ENCODE results near the gene ZCCHC3. TPM values are rescaled to one million over a fixed set of nuclear protein-coding genes. Genes with fewer than 3 reads are reported as not detected.

Gene ZCCHC3
- total RNA-seq, 2 donors from 2014 or later, result 16.0 to 16.6 TPM

DNA sequence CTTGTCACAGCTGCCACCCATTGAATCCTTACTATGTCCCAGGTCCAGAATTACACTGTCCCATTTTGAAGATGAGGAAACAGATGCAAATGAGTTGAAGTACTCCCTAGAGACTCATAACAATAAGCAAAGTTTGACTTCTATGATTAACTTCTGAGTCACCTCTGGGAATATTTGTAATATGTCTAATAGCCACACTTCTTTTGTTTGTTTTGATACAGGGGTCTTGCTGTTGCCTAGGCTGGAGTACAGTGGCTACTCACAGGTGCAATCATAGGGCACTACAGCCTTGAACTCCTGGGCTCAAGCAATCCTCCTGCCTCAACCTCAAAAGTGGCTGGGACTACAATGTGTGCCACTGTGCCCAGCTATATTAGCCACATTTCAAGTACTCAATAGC is 16.6 kb downstream of the ZCCHC3 start:
- Mint-ChIP-seq H3K27me3 (no peaks in the 10 kb centered on the region), H3K36me3 (ENCODE audit: low read depth) (no peaks in the 10 kb centered on the region), H3K9me3 (no peaks in the 10 kb centered on the region), H3K4me3 (no peak overlapping the region), H3K27ac (no peak overlapping the region), H3K4me1 (no peaks in the 10 kb centered on the region)
- no peak for ATAC-seq (replicated peaks)

- H3K9me3 Mint-ChIP-seq, result no peaks in the 10 kb centered on the region
- H3K27me3 Mint-ChIP-seq, result no peaks in the 10 kb centered on the region
- no peak overlapping the region for H3K27ac Mint-ChIP-seq
- H3K36me3 Mint-ChIP-seq (ENCODE audit: low read depth), result no peaks in the 10 kb centered on the region
- H3K4me3 Mint-ChIP-seq, result no peak overlapping the region
- no peak for ATAC-seq (replicated peaks)
- no peaks in the 10 kb centered on the region for H3K4me1 Mint-ChIP-seq
Observed at GRCh38 chr20:316316-317068, 19.1 kb downstream of the ZCCHC3 start.

DNA sequence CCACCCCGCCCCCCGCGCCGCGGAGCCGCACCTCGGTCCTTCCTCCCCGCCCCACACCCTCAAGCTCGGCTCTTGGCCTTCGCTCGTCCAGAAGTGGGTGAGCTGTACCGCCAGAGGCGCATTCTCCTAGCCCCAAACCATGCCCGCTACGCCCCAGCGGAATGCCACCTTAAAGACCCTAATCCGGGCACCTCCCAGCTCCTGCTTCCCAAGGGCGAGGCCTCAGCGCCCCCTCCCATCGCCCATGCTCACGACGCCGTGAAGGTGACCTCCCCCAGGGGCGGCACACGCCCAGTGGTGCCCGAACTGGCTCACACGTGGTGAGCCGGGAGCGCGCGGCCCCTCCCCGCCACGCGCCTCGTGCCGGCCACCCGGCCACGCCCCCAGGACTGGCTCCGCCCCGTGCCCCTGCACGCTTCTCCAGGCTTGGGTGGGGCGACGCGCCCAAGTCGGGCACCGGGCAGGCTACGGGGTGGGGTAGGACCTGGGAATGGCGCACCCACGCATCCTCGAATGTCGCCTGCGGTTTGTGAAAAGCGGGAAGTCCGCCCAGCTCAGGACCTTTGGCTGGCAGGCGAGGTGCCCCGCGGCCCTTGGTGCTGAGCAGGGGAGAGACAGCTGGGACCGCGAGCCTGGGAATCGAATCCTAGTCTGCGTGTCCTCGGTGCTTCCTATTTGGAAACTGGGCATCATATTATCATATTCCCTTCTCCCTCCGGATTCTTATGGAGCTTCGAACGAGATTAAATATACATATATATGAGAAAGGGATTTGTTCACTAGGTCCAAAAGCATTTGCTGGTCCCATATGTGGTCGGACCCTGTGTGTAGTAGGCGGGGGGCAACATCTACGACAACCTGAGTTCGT is 27.0 kb downstream of the ZCCHC3 start:
- no peaks in the 10 kb centered on the region for H3K36me3 Mint-ChIP-seq (ENCODE audit: low read depth)
- no peaks in the 10 kb centered on the region for H3K27me3 Mint-ChIP-seq
- peaks cover 5% of the 10 kb centered on the region for H3K4me1 Mint-ChIP-seq
- peak overlapping the region; percentile 87 for H3K4me3 Mint-ChIP-seq
- peak; percentile 63 for ATAC-seq (replicated peaks)
- no peaks in the 10 kb centered on the region for H3K9me3 Mint-ChIP-seq
- H3K27ac Mint-ChIP-seq, result peak overlapping the region; percentile 82

DNA sequence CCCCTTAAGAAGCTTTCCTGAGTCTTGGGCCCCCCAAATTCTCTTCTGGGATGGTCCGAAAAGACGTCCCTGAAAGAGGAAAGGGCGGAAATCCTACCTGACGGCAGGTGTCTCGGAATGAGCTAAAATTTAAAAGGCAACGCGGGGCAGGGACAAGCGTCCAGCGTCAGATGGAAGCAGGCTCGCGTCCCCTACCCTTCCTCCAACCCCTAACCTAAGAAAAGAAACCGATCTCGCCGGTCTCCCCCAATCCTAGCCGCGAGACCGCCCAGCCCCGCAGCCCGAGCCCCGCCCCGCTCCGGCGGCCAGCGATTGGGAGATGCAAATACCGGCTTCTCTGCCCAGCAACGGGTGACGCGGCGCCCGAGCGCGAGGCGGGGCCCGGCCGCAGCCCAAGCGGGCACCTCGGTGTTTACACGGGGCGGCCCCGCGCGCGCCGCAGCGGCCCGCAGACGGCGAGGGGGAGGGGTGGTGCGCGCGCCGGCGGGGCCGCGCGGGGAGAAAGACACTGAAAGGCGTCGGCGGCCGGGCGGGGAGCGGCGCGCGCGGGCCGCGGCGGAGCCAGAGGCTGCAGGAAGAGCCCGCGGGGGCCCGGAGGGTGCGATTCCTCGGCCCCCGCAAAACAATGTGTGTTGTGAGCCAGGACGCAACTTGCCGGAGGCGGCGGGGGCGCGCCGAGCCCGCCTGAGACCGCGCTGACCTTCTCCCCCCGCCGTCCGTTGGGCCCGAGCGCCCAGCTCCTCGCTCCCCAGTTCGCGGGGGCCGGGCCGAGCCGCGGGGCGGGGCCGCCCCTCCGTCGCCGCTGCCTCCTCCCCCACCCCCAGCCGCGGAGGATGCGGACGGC is 27.9 kb downstream of the ZCCHC3 start, which contains the start of gene SOX12:
Gene SOX12, plus strand, starts transcription at position 508 of the 844 bp plus-strand sequence. CDS start 373 bp downstream, outside the sequence.
- Mint-ChIP-seq H3K9me3 (no peaks in the 10 kb centered on the region), H3K4me1 (peaks cover 5% of the 10 kb centered on the region), H3K27me3 (no peaks in the 10 kb centered on the region), H3K27ac (peak within 1 kb of the TSS; percentile 82), H3K36me3 (ENCODE audit: low read depth) (no peaks in the 10 kb centered on the region), H3K4me3 (peak within 1 kb of the TSS; percentile 87)
- ATAC-seq (replicated peaks), result peak; percentile 86

GRCh38 chr20:325889-326644 is 28.7 kb downstream of the ZCCHC3 start:
- ATAC-seq (replicated peaks), result peak; percentile 1
- no peak overlapping the region for H3K27ac Mint-ChIP-seq
- no peaks in the 10 kb centered on the region for H3K27me3 Mint-ChIP-seq
- peaks cover 5% of the 10 kb centered on the region for H3K4me1 Mint-ChIP-seq
- peak overlapping the region; percentile 75 for H3K4me3 Mint-ChIP-seq
- H3K36me3 Mint-ChIP-seq (ENCODE audit: low read depth), result no peaks in the 10 kb centered on the region
- no peaks in the 10 kb centered on the region for H3K9me3 Mint-ChIP-seq

GRCh38 chr20:326645-327185 is 29.3 kb downstream of the ZCCHC3 start:
- Mint-ChIP-seq H3K9me3 (no peaks in the 10 kb centered on the region), H3K27me3 (no peaks in the 10 kb centered on the region), H3K36me3 (ENCODE audit: low read depth) (no peaks in the 10 kb centered on the region), H3K4me1 (peaks cover 5% of the 10 kb centered on the region), H3K4me3 (peak overlapping the region; percentile 75), H3K27ac (no peak overlapping the region)
- ATAC-seq (replicated peaks), result peak; percentile 1

DNA sequence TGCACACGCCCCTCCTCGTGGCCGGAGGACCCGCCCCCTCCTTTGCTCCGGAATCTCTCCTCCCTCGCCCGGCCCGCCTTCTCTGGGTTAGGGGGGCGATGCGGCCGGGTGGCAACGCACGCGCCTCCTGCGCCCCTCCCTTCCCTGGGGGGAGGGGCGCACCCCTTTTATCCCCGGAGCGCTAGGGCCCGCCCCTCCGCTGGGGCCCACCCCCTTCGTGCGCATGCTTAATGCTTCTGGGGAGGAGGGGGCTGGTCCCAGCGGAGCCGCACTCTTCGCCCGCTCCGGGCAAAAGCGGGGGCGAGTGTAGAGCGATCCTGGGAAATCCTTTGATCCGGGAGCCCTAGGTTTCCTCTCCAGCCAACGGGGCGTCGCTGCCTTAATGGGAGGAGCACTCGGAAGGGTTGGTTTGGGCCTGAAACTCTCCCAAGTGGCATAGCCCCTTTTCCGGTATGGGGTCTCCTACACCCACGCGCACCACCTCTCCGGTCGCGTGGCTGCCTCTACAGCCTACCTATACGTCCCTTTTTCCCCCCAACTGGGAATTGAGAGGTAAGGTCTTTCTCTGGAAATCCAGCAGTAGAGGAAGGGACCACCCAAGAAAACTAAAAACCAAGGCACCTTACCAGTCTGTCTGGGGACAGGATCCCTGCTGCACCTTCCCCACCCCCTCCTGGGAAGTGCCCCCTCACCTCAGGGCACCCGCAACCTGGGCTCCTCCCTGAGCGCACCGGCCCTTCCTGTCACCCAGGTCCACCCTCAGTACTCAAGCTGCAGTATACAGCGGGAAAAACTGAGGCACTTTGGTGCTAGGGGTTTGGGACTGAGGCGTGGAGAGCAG is 30.0 kb downstream of the ZCCHC3 start:
- Mint-ChIP-seq H3K27ac (no peak overlapping the region), H3K4me1 (peaks cover 5% of the 10 kb centered on the region), H3K4me3 (peak overlapping the region; percentile 75), H3K9me3 (no peaks in the 10 kb centered on the region), H3K36me3 (ENCODE audit: low read depth) (no peaks in the 10 kb centered on the region), H3K27me3 (no peaks in the 10 kb centered on the region)
- peak; percentile 13 for ATAC-seq (replicated peaks)

DNA sequence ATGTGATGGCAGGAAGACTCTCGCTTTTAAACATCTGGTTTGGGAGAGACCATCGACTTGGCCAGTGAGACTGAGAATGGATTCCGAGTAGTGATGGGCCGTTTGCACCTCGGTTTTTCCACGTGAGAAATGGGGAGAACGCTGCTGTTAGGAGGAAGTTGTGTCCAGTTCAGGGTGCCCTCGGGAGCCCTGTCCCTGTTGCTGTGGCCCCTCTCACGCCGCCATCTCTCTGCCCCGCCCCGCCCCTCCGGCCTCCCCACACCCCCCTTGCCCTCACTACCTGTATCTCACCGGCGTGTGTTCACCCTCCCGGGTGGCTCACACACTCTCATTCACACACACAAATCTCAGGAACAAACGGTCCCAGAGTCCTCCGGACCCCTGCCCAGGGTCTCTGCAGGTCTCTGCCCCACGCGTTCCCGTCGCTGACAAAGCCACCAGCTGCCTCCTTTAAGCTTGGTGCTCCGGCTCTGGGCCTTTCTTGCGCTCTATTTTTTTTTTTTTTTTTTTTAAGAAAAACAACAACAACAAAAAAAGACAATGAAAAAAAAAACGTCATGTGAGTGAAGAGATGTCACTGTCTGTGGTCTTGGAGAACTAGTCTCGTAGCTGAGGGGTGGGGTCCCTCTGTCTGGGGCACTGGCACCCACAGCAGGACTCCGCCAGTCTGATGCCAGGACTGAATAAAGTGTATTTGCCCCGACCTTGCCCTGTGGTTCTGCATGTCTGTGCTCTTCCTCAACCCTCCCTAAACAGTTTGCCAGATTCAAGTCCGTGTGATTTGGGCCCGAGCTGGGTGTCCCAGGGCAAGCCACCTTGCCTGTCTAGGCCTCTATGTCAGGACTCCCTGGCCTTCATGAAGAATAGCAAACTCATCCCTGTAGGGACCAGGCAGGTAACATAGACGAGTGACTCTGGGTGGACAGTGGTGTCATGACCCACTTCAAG is 30.9 kb downstream of the ZCCHC3 start:
- no peak for ATAC-seq (replicated peaks)
- no peaks in the 10 kb centered on the region for H3K9me3 Mint-ChIP-seq
- H3K4me3 Mint-ChIP-seq, result peak overlapping the region; percentile 75
- peak overlapping the region; percentile 34 for H3K27ac Mint-ChIP-seq
- no peaks in the 10 kb centered on the region for H3K36me3 Mint-ChIP-seq (ENCODE audit: low read depth)
- no peaks in the 10 kb centered on the region for H3K27me3 Mint-ChIP-seq
- H3K4me1 Mint-ChIP-seq, result peaks cover 5% of the 10 kb centered on the region

- peak overlapping the region; percentile 75 for H3K4me3 Mint-ChIP-seq
- ATAC-seq (replicated peaks), result no peak
- peak overlapping the region; percentile 34 for H3K27ac Mint-ChIP-seq
- H3K9me3 Mint-ChIP-seq, result no peaks in the 10 kb centered on the region
- no peaks in the 10 kb centered on the region for H3K27me3 Mint-ChIP-seq
- peaks cover 5% of the 10 kb centered on the region for H3K4me1 Mint-ChIP-seq
- H3K36me3 Mint-ChIP-seq (ENCODE audit: low read depth), result no peaks in the 10 kb centered on the region
Observed at GRCh38 chr20:328975-329695, 31.8 kb downstream of the ZCCHC3 start.

GRCh38 chr20:329851-330232 is 32.5 kb downstream of the ZCCHC3 start:
- H3K4me3 Mint-ChIP-seq, result no peak overlapping the region
- H3K4me1 Mint-ChIP-seq, result peaks cover 5% of the 10 kb centered on the region
- no peaks in the 10 kb centered on the region for H3K36me3 Mint-ChIP-seq (ENCODE audit: low read depth)
- ATAC-seq (replicated peaks), result no peak
- no peak overlapping the region for H3K27ac Mint-ChIP-seq
- no peaks in the 10 kb centered on the region for H3K9me3 Mint-ChIP-seq
- no peaks in the 10 kb centered on the region for H3K27me3 Mint-ChIP-seq

DNA sequence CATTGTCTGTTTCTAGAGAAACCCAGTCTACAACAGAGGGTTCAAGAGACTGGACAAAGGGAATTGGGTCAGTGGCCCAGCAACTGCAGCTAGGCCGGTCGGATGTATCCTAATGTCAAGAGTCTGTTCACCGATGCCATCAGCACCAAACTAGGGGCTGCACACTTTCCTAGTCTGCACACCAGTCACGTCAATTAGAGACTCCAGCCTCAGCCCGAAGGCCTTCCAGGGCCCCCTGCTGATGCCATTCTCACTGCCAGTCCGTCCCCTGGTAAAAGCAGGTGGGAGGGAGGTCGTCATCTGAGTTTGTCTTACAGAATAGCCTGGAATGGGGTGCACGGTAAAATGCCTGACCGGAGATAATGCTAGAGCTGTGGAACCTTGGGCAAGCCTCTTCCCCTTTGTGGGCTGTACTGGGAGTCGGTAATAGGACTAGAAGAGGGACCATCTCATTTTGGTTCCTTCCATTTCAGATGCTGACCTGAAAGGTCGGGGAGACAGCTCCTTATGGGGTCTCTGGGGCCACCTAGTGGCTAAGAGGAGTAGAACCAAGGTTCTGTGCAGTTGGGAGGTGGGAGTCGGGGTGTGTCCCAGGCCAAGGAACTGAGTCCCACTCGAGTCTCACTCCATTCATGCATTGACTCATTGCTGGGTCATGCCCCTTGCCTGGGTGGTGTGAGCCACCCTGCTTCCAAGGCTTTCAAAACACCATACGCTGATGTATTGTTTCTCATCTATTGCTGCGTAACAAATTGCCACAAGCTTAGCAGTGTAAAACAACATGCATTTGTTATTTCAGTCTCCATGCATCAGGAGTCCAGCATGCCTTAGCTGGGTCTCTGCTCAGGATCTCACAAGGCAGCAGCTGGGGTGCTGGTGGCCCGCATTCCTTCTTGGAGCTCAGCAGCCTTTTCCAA is 33.1 kb downstream of the ZCCHC3 start:
- Mint-ChIP-seq H3K27me3 (no peaks in the 10 kb centered on the region), H3K27ac (no peak overlapping the region), H3K36me3 (ENCODE audit: low read depth) (no peaks in the 10 kb centered on the region), H3K4me3 (no peak overlapping the region), H3K4me1 (peaks cover 5% of the 10 kb centered on the region), H3K9me3 (no peaks in the 10 kb centered on the region)
- ATAC-seq (replicated peaks), result peak; percentile 61
